Measurements from ENCODE around the gene PPM1E.
"Not testable (repeated sequence)": the region's sequence is repeated elsewhere in the genome, so short reads cannot be mapped to it uniquely, and the experiment has no call there.

Gene PPM1E

DNA sequence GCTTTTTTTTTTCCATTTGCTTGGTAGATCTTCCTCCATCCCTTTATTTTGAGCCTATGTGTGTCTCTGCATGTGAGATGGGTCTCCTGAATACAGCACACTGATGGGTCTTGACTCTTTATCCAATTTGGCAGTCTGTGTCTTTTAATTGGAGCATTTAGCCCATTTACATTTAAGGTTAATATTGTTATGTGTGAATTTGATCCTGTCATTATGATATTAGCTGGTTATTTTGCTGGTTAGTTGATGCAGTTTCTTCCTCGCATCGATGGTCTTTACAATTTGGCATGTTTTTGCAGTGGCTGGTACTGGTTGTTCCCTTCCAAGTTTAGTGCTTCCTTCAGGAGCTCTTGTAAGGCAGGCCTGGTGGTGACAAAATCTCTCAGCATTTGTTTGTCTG, 94.5 kb downstream of the PPM1E start:
- FAIRE-seq: not testable (repeated sequence)

DNA sequence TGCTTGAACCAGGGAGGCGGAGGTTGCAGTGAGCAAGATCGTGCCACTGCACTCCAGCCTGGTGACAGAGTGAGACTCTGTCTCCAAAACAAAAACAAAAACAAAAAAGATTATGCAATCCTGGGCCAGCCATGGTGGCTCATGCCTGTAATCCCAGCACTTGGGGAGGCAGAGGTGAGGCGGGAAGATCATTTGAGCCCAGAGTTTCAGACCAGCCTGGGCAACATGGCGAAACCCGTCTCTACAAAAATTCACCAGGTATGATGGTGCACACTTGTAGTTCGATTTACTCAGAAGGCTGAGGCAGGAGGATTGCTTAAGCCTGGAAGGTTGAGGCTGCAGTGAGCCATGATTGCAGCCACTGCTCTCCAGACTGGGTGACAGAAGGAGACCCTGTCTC, 109.6 kb downstream of the PPM1E start:
- FAIRE-seq: no peak

DNA sequence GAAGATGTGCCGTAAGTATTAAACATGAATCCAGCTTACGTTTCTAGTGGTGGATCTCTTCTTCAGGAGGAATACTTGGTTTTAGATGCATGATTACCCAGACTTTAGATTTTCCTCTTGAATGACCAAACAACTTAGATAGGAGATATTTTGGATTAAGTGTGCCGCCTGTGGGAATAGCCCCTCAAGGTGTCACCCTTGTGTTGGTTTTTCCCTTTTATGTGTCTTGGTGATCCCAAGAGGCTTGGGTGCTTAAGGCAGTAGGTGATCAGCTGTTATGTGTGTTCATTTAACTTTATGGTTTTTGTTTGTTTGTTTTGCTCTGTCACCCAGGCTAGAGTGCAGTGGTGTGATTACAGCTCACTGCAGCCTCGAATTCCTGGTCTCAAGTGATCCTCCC, 115.1 kb downstream of the PPM1E start:
- FAIRE-seq: no peak

DNA sequence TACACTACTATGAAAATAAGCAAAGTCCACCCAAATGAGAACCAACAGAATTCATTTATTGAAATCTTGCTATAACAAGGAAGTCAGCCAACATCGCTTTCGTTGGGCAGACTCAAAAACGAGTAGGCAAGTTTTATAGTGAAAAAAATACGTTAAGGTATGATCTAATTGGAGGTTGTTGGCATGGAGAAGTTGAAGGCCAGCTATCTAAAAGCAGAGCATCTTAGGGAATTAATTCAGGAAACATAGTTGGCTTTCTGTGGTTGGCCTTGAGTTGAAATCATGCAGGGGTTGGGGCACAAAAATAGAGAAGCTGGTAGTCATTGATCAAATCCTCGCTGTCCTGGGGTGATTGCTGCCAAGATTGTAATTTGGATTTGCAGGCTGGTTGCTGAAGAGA, 118.3 kb downstream of the PPM1E start:
- FAIRE-seq: no peak

DNA sequence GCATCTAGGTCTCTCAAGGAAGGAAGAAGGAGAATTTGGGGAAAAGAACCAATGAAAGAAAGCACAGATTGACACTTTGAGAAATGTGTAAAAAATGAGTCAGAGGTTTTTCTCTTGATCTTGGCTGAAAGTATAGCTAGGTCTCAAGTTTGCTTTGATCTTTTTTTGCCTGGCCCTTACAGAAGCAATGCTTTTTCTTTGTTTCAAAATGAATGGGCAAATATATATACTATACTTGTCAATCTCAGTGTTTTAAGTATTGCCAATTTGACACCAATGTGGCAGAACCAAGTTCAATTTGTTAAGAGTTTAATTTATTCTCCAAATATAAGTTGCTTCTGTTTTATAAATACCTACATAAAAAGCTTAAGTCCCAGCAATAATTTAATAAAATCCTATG, 119.6 kb downstream of the PPM1E start:
- no peak for FAIRE-seq

DNA sequence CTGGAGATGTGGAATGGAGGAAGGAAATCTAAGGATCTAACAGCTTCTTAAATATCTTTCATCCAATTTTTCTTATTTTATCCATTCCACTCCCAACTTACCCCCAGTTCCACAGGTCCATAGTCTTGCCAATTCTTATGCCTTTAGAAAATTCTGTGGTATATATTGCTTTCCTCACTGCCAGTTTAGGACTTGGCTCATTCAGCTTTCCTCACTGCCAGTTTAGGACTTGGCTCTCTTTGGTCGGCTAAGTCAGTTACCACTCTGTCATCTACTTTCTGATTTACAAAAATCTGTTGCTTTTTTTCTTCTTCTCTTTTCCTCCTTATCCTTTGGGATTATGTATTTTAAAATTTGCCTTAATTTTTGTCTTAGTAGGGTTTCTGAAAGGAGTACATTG, 128.5 kb downstream of the PPM1E start:
- FAIRE-seq: no peak

DNA sequence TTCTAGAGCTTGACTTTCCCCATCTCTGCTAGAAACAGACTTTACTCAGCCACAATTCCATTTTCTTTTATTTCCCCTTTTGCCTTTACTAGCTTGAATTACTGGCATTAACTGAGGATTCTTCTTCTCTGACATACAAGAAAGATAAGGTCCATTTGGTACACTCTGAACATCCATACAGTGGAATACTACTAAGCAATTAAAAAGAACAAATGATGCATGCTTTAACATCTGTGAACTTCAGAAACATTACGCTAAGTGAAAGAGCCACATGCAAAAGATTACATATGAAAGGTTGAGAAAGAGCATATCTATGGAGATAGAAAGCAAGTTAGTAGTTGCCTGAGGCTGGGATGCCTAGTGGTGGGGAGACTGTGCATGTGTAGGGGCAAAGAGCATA, 130.9 kb downstream of the PPM1E start:
- no peak for FAIRE-seq

DNA sequence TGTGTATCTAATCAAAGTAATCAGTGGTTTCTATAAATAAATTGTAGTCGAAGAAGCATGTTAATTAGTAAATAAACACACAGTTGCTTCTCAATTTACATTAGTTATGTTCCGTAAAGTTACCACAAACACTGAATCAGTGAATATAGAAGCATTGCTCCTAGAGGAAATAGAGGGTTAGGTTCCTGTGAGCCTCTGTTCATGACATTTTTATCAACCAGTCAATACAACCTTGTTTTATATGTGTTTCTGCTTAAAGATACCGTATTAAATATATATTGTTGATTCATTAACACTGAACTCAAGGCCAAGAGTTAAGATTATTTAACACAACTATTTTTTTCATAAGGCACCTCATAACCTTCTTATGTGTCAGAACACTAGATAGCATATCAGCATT, 134.3 kb downstream of the PPM1E start:
- FAIRE-seq: no peak

DNA sequence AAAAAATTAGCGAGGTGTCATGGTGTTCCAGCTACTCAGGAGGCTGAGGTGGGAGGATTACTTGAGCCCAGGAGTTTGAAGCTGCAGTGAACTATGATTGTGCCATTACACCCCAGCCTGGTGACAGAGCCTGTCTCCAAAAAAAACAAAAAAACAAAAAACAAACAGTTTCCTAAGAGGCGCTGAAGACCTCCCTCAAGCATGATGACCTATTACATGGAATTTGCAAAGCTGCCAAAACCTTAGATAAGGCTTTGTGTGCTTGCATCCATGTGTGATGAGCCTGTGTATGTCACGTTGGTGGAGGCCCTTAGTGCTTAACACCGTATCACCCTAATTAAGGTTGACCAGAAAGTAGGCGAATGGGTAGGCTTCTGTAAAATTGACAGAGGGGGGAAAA, 143.5 kb downstream of the PPM1E start:
- no peak for FAIRE-seq

DNA sequence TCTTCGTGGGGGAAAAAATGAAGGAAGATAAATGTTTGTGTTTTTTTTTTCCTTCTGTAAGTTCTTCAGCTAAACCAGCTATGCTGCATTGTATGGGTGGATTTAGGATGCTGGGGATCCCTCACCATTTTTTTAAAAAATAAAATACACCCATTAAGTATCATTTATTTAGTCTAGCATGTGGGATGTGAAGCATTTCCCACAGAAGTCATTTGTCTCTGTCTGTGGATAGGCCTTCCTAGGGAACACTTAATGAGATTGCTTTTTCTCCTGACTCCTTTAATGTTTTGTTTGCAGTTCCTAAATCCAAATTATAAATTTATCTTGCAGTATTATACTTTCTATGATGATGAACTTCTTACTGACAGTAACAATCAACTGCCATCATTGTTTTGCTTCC, 146.7 kb downstream of the PPM1E start:
- FAIRE-seq: no peak

DNA sequence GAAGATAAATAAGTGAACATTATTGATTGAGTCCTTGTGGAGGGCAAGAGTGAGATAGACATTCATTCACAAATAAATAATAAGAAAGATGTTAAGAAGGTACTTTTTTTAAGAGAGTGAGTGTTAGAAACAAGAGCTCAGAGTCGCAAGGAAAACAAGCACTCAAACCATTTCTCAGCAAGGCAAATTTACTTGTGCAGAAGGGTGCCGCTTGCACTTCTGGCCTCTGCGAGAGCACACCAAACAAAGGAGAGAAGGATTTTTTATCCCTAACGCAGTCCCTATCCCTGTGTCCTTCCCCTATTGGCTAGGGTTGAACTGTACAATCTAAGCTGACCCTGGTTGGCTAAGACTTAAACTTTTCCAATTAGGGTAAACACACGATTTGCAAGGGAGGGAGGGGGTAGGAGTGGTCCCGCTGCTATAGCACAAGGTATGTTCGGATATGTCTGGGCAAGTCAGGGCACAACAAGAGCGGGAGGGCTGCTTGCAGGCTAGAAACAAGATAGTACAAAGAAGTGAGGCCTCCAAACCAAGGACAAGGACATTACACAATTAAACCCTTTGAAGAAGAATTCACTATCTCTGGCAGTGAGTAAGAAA, 156.2 kb downstream of the PPM1E start:
- FAIRE-seq: no peak

DNA sequence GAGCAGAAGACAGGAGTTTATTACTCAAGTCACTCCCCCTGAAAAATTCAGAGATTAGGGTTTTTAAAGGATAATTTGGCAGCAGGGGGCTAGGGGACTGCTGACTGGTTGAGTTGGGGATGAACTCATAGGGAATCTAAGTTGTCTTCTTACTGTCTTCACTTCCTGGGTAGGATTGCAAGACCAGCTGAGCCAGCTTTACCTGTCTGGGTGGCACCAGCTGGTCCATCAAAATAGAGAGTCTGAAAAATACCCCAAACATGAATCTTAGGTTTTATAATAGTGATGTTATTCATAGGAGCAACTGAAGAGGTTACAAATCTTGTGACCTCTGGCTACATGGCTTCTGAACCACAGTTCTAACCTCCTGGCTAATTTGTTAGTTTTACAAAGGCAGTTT, 157.9 kb downstream of the PPM1E start:
- FAIRE-seq: no peak

DNA sequence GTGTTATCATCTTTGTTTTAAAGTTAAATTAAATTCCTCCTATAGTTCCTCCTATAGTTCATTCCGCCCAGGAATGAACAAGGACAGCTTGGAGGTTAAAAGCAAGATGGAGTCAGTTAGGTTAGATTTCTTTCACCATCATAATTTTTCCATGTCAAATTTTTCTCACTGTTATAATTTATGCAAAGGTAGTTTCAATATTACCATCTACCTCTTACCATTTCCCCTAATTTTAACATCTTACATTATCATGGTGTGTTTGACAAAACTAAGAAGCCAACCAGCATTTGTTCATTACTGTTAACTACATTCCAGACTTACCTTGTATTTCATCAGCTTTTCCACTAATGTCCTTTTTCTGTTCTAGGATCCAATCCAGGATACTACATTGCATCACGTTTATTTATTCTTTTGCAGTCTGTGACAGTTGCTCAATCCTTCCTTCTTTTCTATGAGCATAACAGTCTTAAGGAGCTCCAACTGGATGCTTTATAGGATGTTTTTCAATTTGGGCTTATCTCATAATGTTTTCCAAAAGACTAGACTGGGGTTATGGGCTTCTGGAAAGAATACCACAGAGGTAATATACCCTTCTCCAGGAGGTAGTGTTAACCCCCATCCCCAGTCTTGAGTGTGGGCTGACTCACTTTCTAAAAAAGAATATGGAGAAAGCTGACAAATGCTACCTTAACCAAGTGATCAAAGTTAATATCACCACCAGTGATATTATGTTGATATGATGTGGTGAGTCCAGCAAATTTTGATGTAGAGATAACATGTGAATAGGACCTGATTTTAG, 158.5 kb downstream of the PPM1E start:
- no peak for FAIRE-seq

DNA sequence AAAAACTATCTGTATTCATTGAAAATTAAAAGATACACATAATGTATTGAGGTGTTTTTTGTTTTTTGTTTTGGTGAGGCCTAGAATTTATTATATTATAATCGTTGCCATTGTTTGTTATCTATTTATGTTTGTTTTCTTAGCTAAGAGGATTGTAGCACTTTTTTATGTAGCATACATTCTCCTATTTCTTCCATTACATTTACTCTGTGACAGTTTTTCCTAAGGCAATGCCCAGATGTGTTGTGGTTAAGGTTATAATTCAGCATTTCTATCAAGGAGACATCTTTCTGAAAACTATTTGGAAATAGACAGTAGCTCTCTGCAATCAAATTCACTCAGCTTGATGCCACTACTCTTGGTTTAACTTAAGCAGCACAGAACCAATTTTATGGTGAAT, 161.6 kb downstream of the PPM1E start:
- no peak for FAIRE-seq

DNA sequence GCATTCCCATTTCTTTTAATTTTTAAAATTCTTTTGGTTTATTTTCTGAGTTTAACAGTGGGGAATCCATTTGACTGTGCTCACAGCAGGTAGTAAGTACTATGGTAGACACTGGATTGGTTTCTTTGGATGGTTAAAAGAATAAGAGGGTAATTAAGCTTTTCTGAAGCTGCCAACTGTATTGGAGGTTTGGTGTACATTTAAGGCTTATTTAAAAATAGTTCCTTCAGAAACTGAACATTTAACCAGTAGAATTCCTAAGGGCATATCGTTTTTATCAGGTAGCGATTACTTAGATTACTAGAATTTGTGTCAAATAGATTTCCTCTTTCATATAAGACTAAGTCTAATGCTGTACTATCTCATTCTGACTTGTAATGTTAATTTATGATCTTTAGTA, 162.4 kb downstream of the PPM1E start:
- no peak for FAIRE-seq

DNA sequence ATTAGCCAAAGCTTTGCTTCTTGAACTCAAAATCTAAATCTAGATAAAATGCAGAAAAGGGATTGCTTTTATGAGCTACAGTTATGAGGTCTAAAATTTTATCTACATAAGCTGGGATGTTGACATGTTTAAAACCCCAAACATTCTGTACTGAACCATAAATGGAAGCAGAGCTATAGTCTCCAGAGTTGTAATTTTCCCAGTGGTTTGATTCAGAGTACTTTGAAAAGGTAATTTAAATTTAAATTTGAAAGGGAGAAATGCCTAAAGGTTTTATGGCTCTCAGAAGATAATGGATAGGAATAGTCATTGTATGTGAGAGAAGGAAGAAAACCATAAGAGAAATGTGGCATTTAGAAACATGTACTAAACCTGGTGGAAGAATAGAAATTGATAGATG, 163.2 kb downstream of the PPM1E start:
- FAIRE-seq: no peak

DNA sequence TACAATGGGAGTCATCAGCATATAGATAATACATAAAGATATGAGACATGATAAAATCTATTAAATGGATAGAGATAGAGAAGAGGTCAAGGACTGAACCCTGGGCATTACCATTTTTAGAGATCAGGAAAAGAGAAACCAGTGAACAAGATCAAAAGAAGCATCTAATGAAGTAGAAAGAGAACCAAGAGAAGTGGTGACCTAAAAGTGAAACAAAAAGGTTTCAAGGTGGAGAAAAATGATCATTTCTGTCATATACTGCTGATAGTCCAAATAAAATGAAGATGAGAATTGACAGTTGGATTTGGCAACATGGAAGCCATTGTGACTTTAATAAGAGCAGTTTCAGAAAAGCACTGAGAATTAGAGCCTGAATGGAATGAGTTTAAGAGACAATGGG, 165.1 kb downstream of the PPM1E start:
- no peak for FAIRE-seq

DNA sequence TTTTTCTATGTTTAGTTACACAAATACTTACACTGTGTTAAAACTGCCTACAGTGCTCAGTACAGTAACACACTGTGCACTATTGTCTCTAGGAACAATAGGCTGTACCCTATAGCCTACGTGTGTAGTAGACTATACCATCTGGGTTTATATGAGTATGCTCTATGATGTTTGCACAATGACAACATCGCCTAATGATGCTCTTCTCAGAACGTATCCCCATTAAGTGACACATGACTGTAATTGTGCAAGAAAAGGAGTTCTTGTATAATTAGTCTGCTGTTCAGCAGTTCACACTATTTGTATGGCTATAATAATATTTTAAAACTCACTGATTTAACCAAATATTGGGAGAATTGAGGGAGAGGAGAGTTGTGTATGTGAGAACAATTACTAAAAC, 177.3 kb downstream of the PPM1E start:
- no peak for FAIRE-seq

DNA sequence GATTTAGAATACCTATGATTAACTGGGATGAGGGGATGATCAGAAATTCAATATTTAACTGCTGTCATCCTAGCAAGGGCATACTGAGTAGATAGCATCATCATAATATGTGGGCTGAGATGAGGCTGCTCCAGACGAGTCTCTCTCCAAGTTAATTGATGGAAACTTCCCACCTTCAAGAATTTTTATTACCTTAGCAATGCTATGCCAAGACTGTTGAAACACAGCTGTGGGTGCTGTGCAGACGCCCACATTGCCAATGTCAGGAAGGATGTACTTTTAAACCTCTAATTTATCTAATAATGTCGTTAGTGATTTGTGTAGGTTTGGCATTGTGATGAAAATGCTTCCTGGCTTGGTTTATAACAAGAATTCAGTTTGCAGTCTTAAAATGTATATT, 180.6 kb downstream of the PPM1E start:
- FAIRE-seq: no peak

DNA sequence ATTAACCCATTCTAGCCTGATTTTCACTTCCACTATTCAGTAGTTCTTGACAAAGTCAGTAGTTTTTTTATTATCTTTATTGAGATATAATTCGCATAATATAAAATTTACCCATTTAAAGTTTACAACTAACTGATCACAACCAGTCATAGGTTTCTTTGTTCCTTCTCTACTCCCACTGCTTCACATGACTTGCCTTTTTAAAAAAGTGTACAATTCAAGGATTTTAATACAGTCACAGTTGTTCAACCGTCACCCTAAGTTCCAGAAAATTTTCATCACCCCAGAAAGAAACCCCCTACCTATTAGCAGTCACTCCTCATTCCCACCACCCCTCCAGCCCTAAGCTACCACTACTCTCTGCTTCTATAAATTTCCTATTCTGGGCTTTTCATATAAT, 188.5 kb downstream of the PPM1E start:
- FAIRE-seq: no peak

DNA sequence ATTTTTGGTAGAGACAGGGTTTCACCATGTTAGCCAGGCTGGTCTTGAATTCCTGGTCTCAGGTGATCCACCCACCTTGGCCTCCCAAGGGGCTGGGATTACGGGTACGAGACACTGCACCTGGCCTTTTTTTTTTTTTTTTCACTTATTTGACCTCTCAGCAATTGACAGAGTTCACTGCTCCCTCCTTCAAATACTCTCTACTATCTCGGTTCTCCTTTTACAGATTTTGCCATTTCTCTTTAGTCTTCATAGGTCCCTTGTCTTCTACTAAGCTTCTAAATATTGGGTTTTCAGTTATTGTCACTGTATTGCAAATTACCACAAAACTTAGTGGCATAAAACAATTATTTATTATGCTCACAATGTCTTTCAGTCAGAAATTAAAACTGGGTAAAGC, 191.8 kb downstream of the PPM1E start:
- FAIRE-seq: no peak

DNA sequence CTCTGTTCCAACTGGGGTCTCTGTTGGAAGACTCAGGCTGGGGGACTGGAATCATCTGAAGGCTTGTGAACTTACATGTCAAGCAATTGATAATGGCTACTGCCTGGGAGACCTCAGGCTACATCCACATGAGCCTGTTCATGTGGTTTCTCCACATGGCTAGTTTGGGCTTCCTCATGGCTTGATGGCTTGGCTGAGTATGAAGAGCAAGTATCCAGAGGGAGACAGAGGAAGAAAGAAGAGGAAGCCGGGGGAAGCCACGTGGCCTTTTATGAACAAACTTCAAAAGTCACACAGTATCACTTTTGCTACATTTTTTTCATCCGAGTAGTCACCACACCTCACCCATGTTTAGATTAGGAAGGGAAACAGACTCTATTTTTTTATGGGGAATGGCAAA, 192.2 kb downstream of the PPM1E start:
- no peak for FAIRE-seq

DNA sequence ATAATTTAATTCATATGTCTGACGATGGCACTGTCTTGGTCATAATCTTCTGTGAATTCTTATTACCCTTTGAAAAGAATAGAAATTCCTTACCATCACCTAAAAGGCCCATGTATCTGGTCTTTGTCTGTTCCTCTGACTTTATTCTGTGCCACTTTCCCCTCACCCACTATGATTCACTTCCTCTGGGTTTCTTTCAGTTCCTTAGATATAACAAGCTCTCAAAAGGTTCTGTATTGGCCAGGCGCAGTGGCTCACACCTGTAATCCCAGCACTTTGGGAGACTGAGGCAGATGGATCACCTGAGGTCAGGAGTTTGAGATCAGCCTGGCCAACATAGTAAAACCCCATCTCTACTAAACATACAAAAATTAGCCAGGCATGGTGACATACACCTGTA, 198.7 kb downstream of the PPM1E start:
- FAIRE-seq: not testable (repeated sequence)

DNA sequence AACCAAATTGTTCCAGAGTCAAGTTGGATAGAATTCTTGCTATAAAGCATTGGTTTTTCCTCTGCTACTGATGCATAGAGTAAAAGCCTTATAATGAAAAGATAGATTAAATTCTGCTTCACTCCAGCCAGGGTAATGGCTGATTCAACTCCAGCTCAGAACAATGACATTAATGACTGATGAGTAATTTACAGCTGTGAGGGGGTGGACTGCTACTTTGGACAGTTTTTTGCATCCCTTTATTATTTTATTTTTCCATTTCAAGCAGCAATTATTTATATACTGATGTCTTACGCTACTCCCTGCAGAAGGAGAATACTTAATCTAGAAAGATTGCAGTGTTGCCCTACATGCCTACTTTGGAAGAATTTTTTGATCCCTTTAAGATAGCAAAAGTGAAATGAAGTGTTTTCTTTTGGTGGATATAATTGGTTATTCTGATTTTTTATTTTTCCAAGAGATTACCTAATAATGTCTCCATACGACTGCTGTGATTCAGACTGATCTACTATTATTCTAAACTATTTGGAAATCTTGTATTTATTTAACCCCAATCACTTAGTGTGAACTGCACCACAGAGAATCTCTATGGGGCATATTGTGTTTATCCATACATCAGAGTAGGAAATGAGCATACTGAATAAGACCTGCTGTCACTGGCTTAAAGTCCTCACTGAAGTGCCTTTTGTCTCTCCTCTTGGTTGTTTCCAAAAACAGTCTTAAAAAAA, 201.5 kb downstream of the PPM1E start:
- no peak for FAIRE-seq

All from G401.6 (cell line).